HepG2 (cell line): ENCODE data around the gene SMLR1. TPM values are rescaled to one million over a fixed set of nuclear protein-coding genes. Genes with fewer than 3 reads are reported as not detected.
A peak's percentile ranks its signal among the peaks of the same experiment; 100 is the strongest.

Experiments
- CENPX ChIP-seq: sonication (generic); formaldehyde crosslinking; IDR thresholded peaks from 2 replicates; pipeline ENCODE4 v1.9.0; 2021; ENCODE audit warnings: mild to moderate bottlenecking, missing genetic modification reagents, moderate library complexity
- ELF4 ChIP-seq: sonication (generic); formaldehyde crosslinking; IDR thresholded peaks from 2 replicates; pipeline ENCODE4 v1.5.0; 2020; ENCODE audit warnings: missing genetic modification reagents, mild to moderate bottlenecking, moderate library complexity, borderline replicate concordance
- HOXA3 ChIP-seq: sonication (generic); formaldehyde crosslinking; IDR thresholded peaks from 2 replicates; pipeline ENCODE4 v1.5.0; 2020; ENCODE audit warnings: missing genetic modification reagents
- MEIS1 ChIP-seq: sonication (generic); formaldehyde crosslinking; IDR thresholded peaks from 2 replicates; pipeline ENCODE4 v1.9.0; 2021; ENCODE audit warnings: mild to moderate bottlenecking, missing genetic modification reagents, moderate library complexity, borderline replicate concordance
- MYC ChIP-seq: sonication (generic); formaldehyde crosslinking; IDR thresholded peaks from 2 replicates; pipeline ENCODE4 v1.9.0; 2021; ENCODE audit warnings: missing genetic modification reagents, borderline replicate concordance
- NCOA2 ChIP-seq: sonication (generic); formaldehyde crosslinking; IDR thresholded peaks from 2 replicates; pipeline ENCODE4 v1.8.0; 2022; ENCODE audit warnings: inconsistent platforms
- PITX1 ChIP-seq: sonication (generic); formaldehyde crosslinking; IDR thresholded peaks from 2 replicates; pipeline ENCODE4 v1.5.1; 2020; ENCODE audit warnings: mild to moderate bottlenecking, missing genetic modification reagents
- POLR2AphosphoS5 ChIP-seq: IDR thresholded peaks from 2 replicates; pipeline ENCODE4 v1.6.1; 2012; ENCODE audit warnings: low read depth, low read length
- SOX5 ChIP-seq: IDR thresholded peaks from 2 replicates; pipeline ENCODE4 v1.6.1; 2016; ENCODE audit warnings: borderline replicate concordance
- SOX6 ChIP-seq, 2 experiments: fragments of 450-650 bp in 1 of 2; sonication (generic) in 1 of 2; formaldehyde crosslinking in 1 of 2; IDR thresholded peaks; 2 replicates each; pipeline versions ENCODE4 v1.4.0 to v1.6.1; 2017 to 2020; ENCODE audit warnings: antibody characterized with exemption in 1 of 2, mild to moderate bottlenecking in 1 of 2, missing genetic modification reagents in 1 of 2
- TBX2 ChIP-seq: sonication (generic); formaldehyde crosslinking; IDR thresholded peaks from 2 replicates; pipeline ENCODE4 v1.5.0; 2020; ENCODE audit warnings: missing genetic modification reagents, mild to moderate bottlenecking, borderline replicate concordance
- ZFYVE20 ChIP-seq: sonication (generic); formaldehyde crosslinking; IDR thresholded peaks from 2 replicates; pipeline ENCODE4 v1.8.0; 2023; ENCODE audit warnings: low read depth, mild to moderate bottlenecking, moderate library complexity, missing genetic modification reagents, borderline replicate concordance
- ZNF121 ChIP-seq: sonication (generic); formaldehyde crosslinking; IDR thresholded peaks from 2 replicates; pipeline ENCODE4 v1.5.0; 2020; ENCODE audit warnings: mild to moderate bottlenecking, missing genetic modification reagents
- ZNF350 ChIP-seq: sonication (generic); formaldehyde crosslinking; IDR thresholded peaks from 2 replicates; pipeline ENCODE4 v1.4.0; 2020; ENCODE audit warnings: mild to moderate bottlenecking, low read depth, missing genetic modification reagents, borderline replicate concordance
- ZNF589 ChIP-seq: sonication (generic); formaldehyde crosslinking; conservative IDR thresholded peaks from 2 replicates; pipeline ENCODE4 v1.8.0; 2022; ENCODE audit warnings: mild to moderate bottlenecking, moderate library complexity, missing genetic modification reagents
- polyA plus RNA-seq, 8 experiments: library from polyadenylated mRNA; depleted of rRNA in 3 of 8; stranded (reverse) in 7 of 8; unstranded in 1 of 8; fragments of >200 nt; fragmentation: Illumina TruSeq in 4 of 8; extraction: Trizol in 4 of 8; gene quantifications; 2 replicates each; pipeline versions ENCODE4 v1.2.1 to v1.2.3, GENCODE V29; 2011 to 2016; ENCODE audit warnings: low read depth in 4 of 8, missing spikeins in 1 of 8, mixed read lengths in 1 of 8; ENCODE audit not compliant: insufficient read depth in 1 of 8
- total RNA-seq, 5 experiments: library from RNA; depleted of rRNA; stranded (reverse); fragments of >200 nt; fragmentation: Illumina TruSeq; extraction: Trizol; gene quantifications; 2 replicates each; pipeline ENCODE4 v1.2.3, GENCODE V29; 2016; ENCODE audit warnings: low read depth in 1 of 5
- TF ChIP-seq, protein P1 (sequence below): sonication (generic); formaldehyde crosslinking; IDR thresholded peaks from 2 replicates; pipeline ENCODE4 v1.4.0; 2020; ENCODE audit warnings: missing genetic modification reagents
- TF ChIP-seq, protein P2 (sequence below): IDR thresholded peaks from 2 replicates; pipeline ENCODE4 v1.6.1; 2018; ENCODE audit warnings: missing genetic modification reagents, mild to moderate bottlenecking, missing compliant biosample characterization
- TF ChIP-seq, protein P3 (sequence below): sonication (generic); formaldehyde crosslinking; IDR thresholded peaks from 2 replicates; pipeline ENCODE4 v1.5.1; 2020; ENCODE audit warnings: mild to moderate bottlenecking, missing genetic modification reagents, moderate library complexity
- TF ChIP-seq, protein P4 (sequence below): sonication (generic); formaldehyde crosslinking; IDR thresholded peaks from 2 replicates; pipeline ENCODE4 v1.5.1; 2020; ENCODE audit warnings: mild to moderate bottlenecking, missing genetic modification reagents, moderate library complexity

Gene SMLR1
- total and polyA plus RNA-seq, 2 of the 13 experiments (the other 11 are each of a cell fraction or from before 2014, with no cell fraction given) = 41.8 to 104 TPM

GRCh38 chr6:130859161-130859867 is 32.1 kb downstream of the SMLR1 start (continued):
- no peak for TF ChIP-seq ZNF350 (CRISPR knock-in tag)
- TF ChIP-seq MYC (CRISPR knock-in tag) = no peak; the same call in 1 of the 2 replicates
- TF ChIP-seq, protein P1, sequence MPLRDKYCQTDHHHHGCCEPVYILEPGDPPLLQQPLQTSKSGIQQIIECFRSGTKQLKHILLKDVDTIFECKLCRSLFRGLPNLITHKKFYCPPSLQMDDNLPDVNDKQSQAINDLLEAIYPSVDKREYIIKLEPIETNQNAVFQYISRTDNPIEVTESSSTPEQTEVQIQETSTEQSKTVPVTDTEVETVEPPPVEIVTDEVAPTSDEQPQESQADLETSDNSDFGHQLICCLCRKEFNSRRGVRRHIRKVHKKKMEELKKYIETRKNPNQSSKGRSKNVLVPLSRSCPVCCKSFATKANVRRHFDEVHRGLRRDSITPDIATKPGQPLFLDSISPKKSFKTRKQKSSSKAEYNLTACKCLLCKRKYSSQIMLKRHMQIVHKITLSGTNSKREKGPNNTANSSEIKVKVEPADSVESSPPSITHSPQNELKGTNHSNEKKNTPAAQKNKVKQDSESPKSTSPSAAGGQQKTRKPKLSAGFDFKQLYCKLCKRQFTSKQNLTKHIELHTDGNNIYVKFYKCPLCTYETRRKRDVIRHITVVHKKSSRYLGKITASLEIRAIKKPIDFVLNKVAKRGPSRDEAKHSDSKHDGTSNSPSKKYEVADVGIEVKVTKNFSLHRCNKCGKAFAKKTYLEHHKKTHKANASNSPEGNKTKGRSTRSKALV (CRISPR knock-in tag) = no peak
- 0 out of 2 replicates have a peak, but pooled peaks have one; percentile 7 for TF ChIP-seq PITX1 (CRISPR knock-in tag)
- no peak for TF ChIP-seq POLR2AphosphoS5
- TF ChIP-seq CENPX = no peak
- no peak for TF ChIP-seq HOXA3
- no peak for TF ChIP-seq ZNF589 (CRISPR knock-in tag)
- TF ChIP-seq, protein P2, sequence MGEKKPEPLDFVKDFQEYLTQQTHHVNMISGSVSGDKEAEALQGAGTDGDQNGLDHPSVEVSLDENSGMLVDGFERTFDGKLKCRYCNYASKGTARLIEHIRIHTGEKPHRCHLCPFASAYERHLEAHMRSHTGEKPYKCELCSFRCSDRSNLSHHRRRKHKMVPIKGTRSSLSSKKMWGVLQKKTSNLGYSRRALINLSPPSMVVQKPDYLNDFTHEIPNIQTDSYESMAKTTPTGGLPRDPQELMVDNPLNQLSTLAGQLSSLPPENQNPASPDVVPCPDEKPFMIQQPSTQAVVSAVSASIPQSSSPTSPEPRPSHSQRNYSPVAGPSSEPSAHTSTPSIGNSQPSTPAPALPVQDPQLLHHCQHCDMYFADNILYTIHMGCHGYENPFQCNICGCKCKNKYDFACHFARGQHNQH (CRISPR knock-in tag) = peak; percentile 2; the same call in 1 of the 2 replicates
- no peak for TF ChIP-seq TBX2 (CRISPR knock-in tag)
- TF ChIP-seq ZFYVE20 (CRISPR knock-in tag) = no peak
- TF ChIP-seq NCOA2 (CRISPR knock-in tag) = 0 out of 2 replicates have a peak, but pooled peaks have one; percentile 3
- TF ChIP-seq SOX5 = 0 out of 2 replicates have a peak, but pooled peaks have one; percentile 5
- 0 out of 2 replicates have a peak, but pooled peaks have one; percentile 70 for TF ChIP-seq ZNF121 (CRISPR knock-in tag)
- TF ChIP-seq ELF4 (CRISPR knock-in tag) = no peak
- TF ChIP-seq MEIS1 = no peak
- TF ChIP-seq, protein P3, sequence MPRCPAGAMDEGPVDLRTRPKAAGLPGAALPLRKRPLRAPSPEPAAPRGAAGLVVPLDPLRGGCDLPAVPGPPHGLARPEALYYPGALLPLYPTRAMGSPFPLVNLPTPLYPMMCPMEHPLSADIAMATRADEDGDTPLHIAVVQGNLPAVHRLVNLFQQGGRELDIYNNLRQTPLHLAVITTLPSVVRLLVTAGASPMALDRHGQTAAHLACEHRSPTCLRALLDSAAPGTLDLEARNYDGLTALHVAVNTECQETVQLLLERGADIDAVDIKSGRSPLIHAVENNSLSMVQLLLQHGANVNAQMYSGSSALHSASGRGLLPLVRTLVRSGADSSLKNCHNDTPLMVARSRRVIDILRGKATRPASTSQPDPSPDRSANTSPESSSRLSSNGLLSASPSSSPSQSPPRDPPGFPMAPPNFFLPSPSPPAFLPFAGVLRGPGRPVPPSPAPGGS (CRISPR knock-in tag) = no peak
- no peak for TF ChIP-seq SOX6 (IDR thresholded peaks at IDR 0.05)
- peak; percentile 7; the same call in 1 of the 2 replicates for TF ChIP-seq SOX6 (CRISPR knock-in tag; IDR thresholded peaks at IDR 0.05)
- TF ChIP-seq, protein P4, sequence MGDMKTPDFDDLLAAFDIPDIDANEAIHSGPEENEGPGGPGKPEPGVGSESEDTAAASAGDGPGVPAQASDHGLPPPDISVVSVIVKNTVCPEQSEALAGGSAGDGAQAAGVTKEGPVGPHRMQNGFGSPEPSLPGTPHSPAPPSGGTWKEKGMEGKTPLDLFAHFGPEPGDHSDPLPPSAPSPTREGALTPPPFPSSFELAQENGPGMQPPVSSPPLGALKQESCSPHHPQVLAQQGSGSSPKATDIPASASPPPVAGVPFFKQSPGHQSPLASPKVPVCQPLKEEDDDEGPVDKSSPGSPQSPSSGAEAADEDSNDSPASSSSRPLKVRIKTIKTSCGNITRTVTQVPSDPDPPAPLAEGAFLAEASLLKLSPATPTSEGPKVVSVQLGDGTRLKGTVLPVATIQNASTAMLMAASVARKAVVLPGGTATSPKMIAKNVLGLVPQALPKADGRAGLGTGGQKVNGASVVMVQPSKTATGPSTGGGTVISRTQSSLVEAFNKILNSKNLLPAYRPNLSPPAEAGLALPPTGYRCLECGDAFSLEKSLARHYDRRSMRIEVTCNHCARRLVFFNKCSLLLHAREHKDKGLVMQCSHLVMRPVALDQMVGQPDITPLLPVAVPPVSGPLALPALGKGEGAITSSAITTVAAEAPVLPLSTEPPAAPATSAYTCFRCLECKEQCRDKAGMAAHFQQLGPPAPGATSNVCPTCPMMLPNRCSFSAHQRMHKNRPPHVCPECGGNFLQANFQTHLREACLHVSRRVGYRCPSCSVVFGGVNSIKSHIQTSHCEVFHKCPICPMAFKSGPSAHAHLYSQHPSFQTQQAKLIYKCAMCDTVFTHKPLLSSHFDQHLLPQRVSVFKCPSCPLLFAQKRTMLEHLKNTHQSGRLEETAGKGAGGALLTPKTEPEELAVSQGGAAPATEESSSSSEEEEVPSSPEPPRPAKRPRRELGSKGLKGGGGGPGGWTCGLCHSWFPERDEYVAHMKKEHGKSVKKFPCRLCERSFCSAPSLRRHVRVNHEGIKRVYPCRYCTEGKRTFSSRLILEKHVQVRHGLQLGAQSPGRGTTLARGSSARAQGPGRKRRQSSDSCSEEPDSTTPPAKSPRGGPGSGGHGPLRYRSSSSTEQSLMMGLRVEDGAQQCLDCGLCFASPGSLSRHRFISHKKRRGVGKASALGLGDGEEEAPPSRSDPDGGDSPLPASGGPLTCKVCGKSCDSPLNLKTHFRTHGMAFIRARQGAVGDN (CRISPR knock-in tag) = peak; percentile 73
